Bronchus fibroblast of lung (primary cell): ENCODE data around the gene MAPK11. TPM values are rescaled to one million over a fixed set of nuclear protein-coding genes. Genes with fewer than 3 reads are reported as not detected.

ENCODE experiments used
- total RNA-seq: library from RNA; depleted of rRNA; stranded (reverse); fragments of >200 nt; gene quantifications from 2 replicates; pipeline ENCODE4 v1.2.3, GENCODE V29; 2015

Gene MAPK11
- 4.4 and 5.5 TPM in 2 replicates for total RNA-seq

GRCh38 chr22:50269970-50270665, at the start of gene MAPK11:
Gene MAPK11, minus strand, starts transcription at chr22:50270380. Its CDS starts 88 bp downstream, at chr22:50270292.

GRCh38 chr22:50306753-50307749, 36.9 kb upstream of the MAPK11 start, which contains the start of gene PLXNB2:
Gene PLXNB2, minus strand, starts transcription at chr22:50307646. Its CDS starts 17,062 bp downstream, at chr22:50290584.

GRCh38 chr22:50261615-50262459, 8.3 kb downstream of the MAPK11 start, which contains the start of gene MAPK12:
Gene MAPK12, minus strand, starts transcription at chr22:50261683. Its CDS starts 174 bp downstream, at chr22:50261509.

GRCh38 chr22:50250555-50251476, 19.4 kb downstream of the MAPK11 start, which contains the start of gene HDAC10:
Gene HDAC10, minus strand, starts transcription at chr22:50251265. Its CDS starts 233 bp downstream, at chr22:50251032.

GRCh38 chr22:50244420-50245213, 25.6 kb downstream of the MAPK11 start, which contains the start of gene TUBGCP6:
Gene TUBGCP6, minus strand, starts transcription at chr22:50245023. Its CDS starts 564 bp downstream, at chr22:50244459.

Other genes starting within 250 kb of the MAPK11 start
- gene TTLL8, start 212.1 kb downstream of the MAPK11 start, total RNA-seq, result not detected in 2 replicates
- not detected in 2 replicates for gene MLC1, start 185.0 kb downstream of the MAPK11 start, total RNA-seq
- gene MOV10L1, start 180.4 kb downstream of the MAPK11 start, total RNA-seq, result 0.67 and 1.6 TPM in 2 replicates
- 0.17 and 0.45 TPM in 2 replicates for gene PANX2, start 99.6 kb downstream of the MAPK11 start, total RNA-seq
- gene TRABD, start 84.5 kb downstream of the MAPK11 start, total RNA-seq, result 35.8 and 37.5 TPM in 2 replicates
- gene SELENOO, start 69.4 kb downstream of the MAPK11 start, total RNA-seq, result 22.7 and 24.9 TPM in 2 replicates
- gene TUBGCP6, start 25.4 kb downstream of the MAPK11 start, total RNA-seq, result 18.1 and 22.0 TPM in 2 replicates
- 12.8 and 18.5 TPM in 2 replicates for gene HDAC10, start 19.1 kb downstream of the MAPK11 start, total RNA-seq
- gene MAPK12, start 8.7 kb downstream of the MAPK11 start, total RNA-seq, result 32.1 and 32.3 TPM in 2 replicates
- 100 and 107 TPM in 2 replicates for gene PLXNB2, start 37.3 kb upstream of the MAPK11 start, total RNA-seq
- 1.2 and 1.3 TPM in 2 replicates for gene DENND6B, start 56.6 kb upstream of the MAPK11 start, total RNA-seq
- gene PPP6R2, start 72.9 kb upstream of the MAPK11 start, total RNA-seq, result 38.1 and 40.5 TPM in 2 replicates
- gene SBF1, start 204.7 kb upstream of the MAPK11 start, total RNA-seq, result 52.0 and 54.1 TPM in 2 replicates
- 4.7 and 4.8 TPM in 2 replicates for gene ADM2, start 211.2 kb upstream of the MAPK11 start, total RNA-seq
- 0.17 TPM in 1 of 2 replicates, not detected in the other for gene MIOX, start 216.5 kb upstream of the MAPK11 start, total RNA-seq
- gene LMF2, start 237.3 kb upstream of the MAPK11 start, total RNA-seq, result 86.4 and 92.3 TPM in 2 replicates
- gene NCAPH2, start 237.8 kb upstream of the MAPK11 start, total RNA-seq, result 71.5 and 77.0 TPM in 2 replicates